GM23248 (cell line): Measurements from ENCODE around the gene ZSWIM6.

Experiments
- EZH2 ChIP-seq: fragments of 200-600 bp; sonication (generic); IDR thresholded peaks from 2 replicates; pipeline ENCODE4 v1.6.1; 2018; ENCODE audit warnings: antibody characterized with exemption, mild to moderate bottlenecking; ENCODE audit not compliant: insufficient read depth, poor library complexity, severe bottlenecking
- EZH2phosphoT487 ChIP-seq: fragments of 200-600 bp; sonication (generic); IDR thresholded peaks from 2 replicates; pipeline ENCODE4 v1.6.1; 2018; ENCODE audit warnings: antibody characterized with exemption, moderate library complexity, mild to moderate bottlenecking, low read depth; ENCODE audit not compliant: insufficient read depth

- TF ChIP-seq EZH2 (no peak), EZH2phosphoT487 (no peak)
These were observed 243.0 kb downstream of the ZSWIM6 start for GRCh38 chr5:61575103-61575502.
